ENCODE data around the gene POFUT1.

POFUT1 gene

GRCh38 chr20:32181606-32182005, 26.1 kb upstream of the POFUT1 start:
- TF ChIP-seq TAF1 (IDR thresholded peaks at IDR 0.05; ENCODE audit: borderline replicate concordance, insufficient read depth, low read length) (no peak), FOXP2 (optimal IDR thresholded peaks at IDR 0.05; ENCODE audit: borderline replicate concordance, extremely low read depth, extremely low read length, insufficient read depth) (no peak), REST (IDR thresholded peaks at IDR 0.05; ENCODE audit: insufficient read depth in 1 of 2, low read depth in 2 of 2, low read length in 2 of 2) (no peak), SIN3A (IDR thresholded peaks at IDR 0.05; ENCODE audit: borderline replicate concordance, insufficient read depth, low read length) (no peak), POLR2AphosphoS5 (IDR thresholded peaks at IDR 0.05; ENCODE audit: low read depth, low read length) (no peak)

- TF ChIP-seq POLR2AphosphoS5 (IDR thresholded peaks at IDR 0.05; ENCODE audit: low read depth, low read length) (no peak), REST (IDR thresholded peaks at IDR 0.05; ENCODE audit: insufficient read depth in 1 of 2, low read depth in 2 of 2, low read length in 2 of 2) (no peak), TAF1 (IDR thresholded peaks at IDR 0.05; ENCODE audit: borderline replicate concordance, insufficient read depth, low read length) (no peak), SIN3A (IDR thresholded peaks at IDR 0.05; ENCODE audit: borderline replicate concordance, insufficient read depth, low read length) (no peak), FOXP2 (optimal IDR thresholded peaks at IDR 0.05; ENCODE audit: borderline replicate concordance, extremely low read depth, extremely low read length, insufficient read depth) (no peak)
Observed at GRCh38 chr20:32183947-32184635, 23.6 kb upstream of the POFUT1 start.

GRCh38 chr20:32184961-32185603, 22.6 kb upstream of the POFUT1 start:
- TF ChIP-seq SIN3A (IDR thresholded peaks at IDR 0.05; ENCODE audit: borderline replicate concordance, insufficient read depth, low read length), result no peak
- no peak for TF ChIP-seq TAF1 (IDR thresholded peaks at IDR 0.05; ENCODE audit: borderline replicate concordance, insufficient read depth, low read length)
- no peak for TF ChIP-seq POLR2AphosphoS5 (IDR thresholded peaks at IDR 0.05; ENCODE audit: low read depth, low read length)
- no peak for TF ChIP-seq REST (IDR thresholded peaks at IDR 0.05; ENCODE audit: insufficient read depth in 1 of 2, low read depth in 2 of 2, low read length in 2 of 2)
- TF ChIP-seq FOXP2 (optimal IDR thresholded peaks at IDR 0.05; ENCODE audit: borderline replicate concordance, extremely low read depth, extremely low read length, insufficient read depth), result no peak

GRCh38 chr20:32186506-32186905, 21.2 kb upstream of the POFUT1 start:
- TF ChIP-seq FOXP2 (optimal IDR thresholded peaks at IDR 0.05; ENCODE audit: borderline replicate concordance, extremely low read depth, extremely low read length, insufficient read depth), result no peak
- TF ChIP-seq TAF1 (IDR thresholded peaks at IDR 0.05; ENCODE audit: borderline replicate concordance, insufficient read depth, low read length), result no peak
- no peak for TF ChIP-seq REST (IDR thresholded peaks at IDR 0.05; ENCODE audit: insufficient read depth in 1 of 2, low read depth in 2 of 2, low read length in 2 of 2)
- no peak for TF ChIP-seq POLR2AphosphoS5 (IDR thresholded peaks at IDR 0.05; ENCODE audit: low read depth, low read length)
- TF ChIP-seq SIN3A (IDR thresholded peaks at IDR 0.05; ENCODE audit: borderline replicate concordance, insufficient read depth, low read length), result no peak

Data from PFSK-1 (cell line).